HepG2 (cell line): ENCODE measurements around the gene PPP1R9A. TPM values are rescaled to one million over a fixed set of nuclear protein-coding genes. Genes with fewer than 3 reads are reported as not detected.

Source experiments
- CENPT ChIP-seq: sonication (generic); formaldehyde crosslinking; IDR thresholded peaks from 2 replicates; pipeline ENCODE4 v1.8.0; 2022; ENCODE audit warnings: low read depth, mild to moderate bottlenecking, moderate library complexity, missing genetic modification reagents
- HNF4G ChIP-seq, 2 experiments: sonication (generic) in 1 of 2; formaldehyde crosslinking in 1 of 2; IDR thresholded peaks; 2 replicates each; pipeline versions ENCODE4 v1.4.0 to v1.6.1; 2011 to 2020; ENCODE audit warnings: borderline replicate concordance in 2 of 2, low read depth in 2 of 2, mild to moderate bottlenecking in 2 of 2, low read length in 1 of 2, missing genetic modification reagents in 1 of 2, moderate library complexity in 1 of 2
- HOXA9 ChIP-seq: sonication (generic); formaldehyde crosslinking; IDR thresholded peaks from 2 replicates; pipeline ENCODE4 v1.8.1; 2022; ENCODE audit warnings: missing genetic modification reagents, mild to moderate bottlenecking, moderate library complexity, borderline replicate concordance
- KLF15 ChIP-seq: sonication (generic); formaldehyde crosslinking; IDR thresholded peaks from 2 replicates; pipeline ENCODE4 v1.8.1; 2023; ENCODE audit warnings: borderline replicate concordance, mild to moderate bottlenecking, inconsistent platforms, missing genetic modification reagents, mixed read lengths
- KMT2A ChIP-seq: sonication (generic); formaldehyde crosslinking; IDR thresholded peaks from 2 replicates; pipeline ENCODE4 v1.4.0; 2020; ENCODE audit warnings: missing genetic modification reagents
- NFKB2 ChIP-seq: sonication (generic); formaldehyde crosslinking; IDR thresholded peaks from 2 replicates; pipeline ENCODE4 v1.4.0; 2020; ENCODE audit warnings: missing genetic modification reagents, borderline replicate concordance
- RBM22 ChIP-seq: fragments of 200-400 bp; formaldehyde crosslinking; optimal IDR thresholded peaks from 2 replicates; pipeline ENCODE3; 2017; ENCODE audit warnings: mild to moderate bottlenecking, low read length, moderate library complexity
- ZBTB2 ChIP-seq: sonication (generic); formaldehyde crosslinking; IDR thresholded peaks from 2 replicates; pipeline ENCODE4 v1.8.0; 2022; ENCODE audit warnings: low read depth, missing genetic modification reagents
- ZFP37 ChIP-seq: sonication (generic); formaldehyde crosslinking; IDR thresholded peaks from 2 replicates; pipeline ENCODE4 v1.4.0; 2020; ENCODE audit warnings: missing genetic modification reagents, borderline replicate concordance
- ZNF143 ChIP-seq: sonication (generic); formaldehyde crosslinking; IDR thresholded peaks from 2 replicates; pipeline ENCODE4 v1.4.0; 2020; ENCODE audit warnings: missing genetic modification reagents
- ZNF232 ChIP-seq: sonication (generic); formaldehyde crosslinking; IDR thresholded peaks from 2 replicates; pipeline ENCODE4 v1.4.0; 2020; ENCODE audit warnings: missing genetic modification reagents, borderline replicate concordance
- ZNF296 ChIP-seq: sonication (generic); formaldehyde crosslinking; conservative IDR thresholded peaks from 2 replicates; pipeline ENCODE4 v1.5.0; 2020; ENCODE audit warnings: mild to moderate bottlenecking, missing genetic modification reagents
- ZNF331 ChIP-seq: sonication (generic); formaldehyde crosslinking; IDR thresholded peaks from 2 replicates; pipeline ENCODE4 v1.4.0; 2020; ENCODE audit warnings: missing genetic modification reagents
- ZNF546 ChIP-seq: sonication (generic); formaldehyde crosslinking; conservative IDR thresholded peaks from 2 replicates; pipeline ENCODE4 v1.8.1; 2023; ENCODE audit warnings: mild to moderate bottlenecking, missing genetic modification reagents
- ZNF567 ChIP-seq: sonication (generic); formaldehyde crosslinking; IDR thresholded peaks from 2 replicates; pipeline ENCODE4 v1.8.1; 2023; ENCODE audit warnings: mild to moderate bottlenecking, missing genetic modification reagents, borderline replicate concordance
- ZNF747 ChIP-seq: sonication (generic); formaldehyde crosslinking; IDR thresholded peaks from 2 replicates; pipeline ENCODE4 v1.8.1; 2023; ENCODE audit warnings: missing genetic modification reagents, mild to moderate bottlenecking, borderline replicate concordance
- ZNF781 ChIP-seq: sonication (generic); formaldehyde crosslinking; IDR thresholded peaks from 2 replicates; pipeline ENCODE4 v1.5.1; 2020; ENCODE audit warnings: borderline replicate concordance, mild to moderate bottlenecking, missing genetic modification reagents; ENCODE audit errors: not compliant biosample characterization
- ZNF784 ChIP-seq: sonication (generic); formaldehyde crosslinking; IDR thresholded peaks from 2 replicates; pipeline ENCODE4 v1.5.1; 2020; ENCODE audit warnings: missing genetic modification reagents, mild to moderate bottlenecking, borderline replicate concordance
- ZNF790 ChIP-seq: sonication (generic); formaldehyde crosslinking; IDR thresholded peaks from 2 replicates; pipeline ENCODE4 v1.8.0; 2022; ENCODE audit warnings: missing genetic modification reagents, mild to moderate bottlenecking, borderline replicate concordance
- ZNF792 ChIP-seq: IDR thresholded peaks from 2 replicates; pipeline ENCODE4 v1.6.1; 2016
- ZSCAN29 ChIP-seq: sonication (generic); formaldehyde crosslinking; conservative IDR thresholded peaks from 2 replicates; pipeline ENCODE4 v1.4.0; 2020; ENCODE audit warnings: mild to moderate bottlenecking, missing genetic modification reagents
- polyA plus RNA-seq, 8 experiments: library from polyadenylated mRNA; depleted of rRNA in 3 of 8; stranded (reverse) in 7 of 8; unstranded in 1 of 8; fragments of >200 nt; fragmentation: Illumina TruSeq in 4 of 8; extraction: Trizol in 4 of 8; gene quantifications; 2 replicates each; pipeline versions ENCODE4 v1.2.1 to v1.2.3, GENCODE V29; 2011 to 2016; ENCODE audit warnings: low read depth in 4 of 8, missing spikeins in 1 of 8, mixed read lengths in 1 of 8; ENCODE audit not compliant: insufficient read depth in 1 of 8
- total RNA-seq, 5 experiments: library from RNA; depleted of rRNA; stranded (reverse); fragments of >200 nt; fragmentation: Illumina TruSeq; extraction: Trizol; gene quantifications; 2 replicates each; pipeline ENCODE4 v1.2.3, GENCODE V29; 2016; ENCODE audit warnings: low read depth in 1 of 5
- TF ChIP-seq, protein P1 (sequence below): IDR thresholded peaks from 2 replicates; pipeline ENCODE4 v1.4.0; 2020; ENCODE audit warnings: mild to moderate bottlenecking, missing genetic modification reagents
- TF ChIP-seq, protein P2 (sequence below): sonication (generic); formaldehyde crosslinking; IDR thresholded peaks from 2 replicates; pipeline ENCODE4 v1.4.0; 2020; ENCODE audit warnings: mild to moderate bottlenecking, missing genetic modification reagents

PPP1R9A gene
- total and polyA plus RNA-seq, 2 of the 13 experiments (the other 11 are each of a cell fraction or from before 2014, with no cell fraction given) = 11.4 to 31.9 TPM

GRCh38 chr7:94907026-94907810, at the start of gene PPP1R9A (continued):
- TF ChIP-seq HNF4G (IDR thresholded peaks at IDR 0.05; ENCODE audit: borderline replicate concordance, low read depth, low read length) (no peak), HNF4G (CRISPR knock-in tag; IDR thresholded peaks at IDR 0.05; ENCODE audit: borderline replicate concordance, low read depth) (no peak), ZNF781 (CRISPR knock-in tag) (no peak), ZNF331 (peak; percentile 75), ZNF567 (CRISPR knock-in tag) (no peak), ZNF747 (peak; percentile 69; the same call in 1 of the 2 replicates), ZNF296 (CRISPR knock-in tag) (no peak), ZNF784 (CRISPR knock-in tag) (no peak), CENPT (CRISPR knock-in tag) (no peak), ZNF790 (CRISPR knock-in tag) (peak; percentile 57; the same call in 1 of the 2 replicates), RBM22 (no peak), ZSCAN29 (CRISPR knock-in tag) (no peak), KMT2A (CRISPR knock-in tag) (peak; percentile 19; the same call in 1 of the 2 replicates), ZNF792 (CRISPR knock-in tag) (no peak), ZNF143 (CRISPR knock-in tag) (no peak), NFKB2 (CRISPR knock-in tag) (peak; percentile 57; the same call in 1 of the 2 replicates), ZNF546 (CRISPR knock-in tag) (no peak), HOXA9 (no peak), KLF15 (CRISPR knock-in tag) (no peak), ZFP37 (CRISPR knock-in tag) (peak; percentile 76; the same call in 1 of the 2 replicates), ZNF232 (CRISPR knock-in tag) (peak; percentile 75; the same call in 1 of the 2 replicates), ZBTB2 (CRISPR knock-in tag) (no peak)
- TF ChIP-seq, protein P1, sequence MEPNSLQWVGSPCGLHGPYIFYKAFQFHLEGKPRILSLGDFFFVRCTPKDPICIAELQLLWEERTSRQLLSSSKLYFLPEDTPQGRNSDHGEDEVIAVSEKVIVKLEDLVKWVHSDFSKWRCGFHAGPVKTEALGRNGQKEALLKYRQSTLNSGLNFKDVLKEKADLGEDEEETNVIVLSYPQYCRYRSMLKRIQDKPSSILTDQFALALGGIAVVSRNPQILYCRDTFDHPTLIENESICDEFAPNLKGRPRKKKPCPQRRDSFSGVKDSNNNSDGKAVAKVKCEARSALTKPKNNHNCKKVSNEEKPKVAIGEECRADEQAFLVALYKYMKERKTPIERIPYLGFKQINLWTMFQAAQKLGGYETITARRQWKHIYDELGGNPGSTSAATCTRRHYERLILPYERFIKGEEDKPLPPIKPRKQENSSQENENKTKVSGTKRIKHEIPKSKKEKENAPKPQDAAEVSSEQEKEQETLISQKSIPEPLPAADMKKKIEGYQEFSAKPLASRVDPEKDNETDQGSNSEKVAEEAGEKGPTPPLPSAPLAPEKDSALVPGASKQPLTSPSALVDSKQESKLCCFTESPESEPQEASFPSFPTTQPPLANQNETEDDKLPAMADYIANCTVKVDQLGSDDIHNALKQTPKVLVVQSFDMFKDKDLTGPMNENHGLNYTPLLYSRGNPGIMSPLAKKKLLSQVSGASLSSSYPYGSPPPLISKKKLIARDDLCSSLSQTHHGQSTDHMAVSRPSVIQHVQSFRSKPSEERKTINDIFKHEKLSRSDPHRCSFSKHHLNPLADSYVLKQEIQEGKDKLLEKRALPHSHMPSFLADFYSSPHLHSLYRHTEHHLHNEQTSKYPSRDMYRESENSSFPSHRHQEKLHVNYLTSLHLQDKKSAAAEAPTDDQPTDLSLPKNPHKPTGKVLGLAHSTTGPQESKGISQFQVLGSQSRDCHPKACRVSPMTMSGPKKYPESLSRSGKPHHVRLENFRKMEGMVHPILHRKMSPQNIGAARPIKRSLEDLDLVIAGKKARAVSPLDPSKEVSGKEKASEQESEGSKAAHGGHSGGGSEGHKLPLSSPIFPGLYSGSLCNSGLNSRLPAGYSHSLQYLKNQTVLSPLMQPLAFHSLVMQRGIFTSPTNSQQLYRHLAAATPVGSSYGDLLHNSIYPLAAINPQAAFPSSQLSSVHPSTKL (CRISPR knock-in tag) = peak; percentile 74; the same call in 1 of the 2 replicates
- TF ChIP-seq, protein P2, sequence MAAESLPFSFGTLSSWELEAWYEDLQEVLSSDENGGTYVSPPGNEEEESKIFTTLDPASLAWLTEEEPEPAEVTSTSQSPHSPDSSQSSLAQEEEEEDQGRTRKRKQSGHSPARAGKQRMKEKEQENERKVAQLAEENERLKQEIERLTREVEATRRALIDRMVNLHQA (CRISPR knock-in tag) = no peak
